ENCODE data around the gene OTOP3. TPM values are rescaled to one million over a fixed set of nuclear protein-coding genes. Genes with fewer than 3 reads are reported as not detected.

OTOP3 gene
- total RNA-seq, 1 donor, result not detected

DNA sequence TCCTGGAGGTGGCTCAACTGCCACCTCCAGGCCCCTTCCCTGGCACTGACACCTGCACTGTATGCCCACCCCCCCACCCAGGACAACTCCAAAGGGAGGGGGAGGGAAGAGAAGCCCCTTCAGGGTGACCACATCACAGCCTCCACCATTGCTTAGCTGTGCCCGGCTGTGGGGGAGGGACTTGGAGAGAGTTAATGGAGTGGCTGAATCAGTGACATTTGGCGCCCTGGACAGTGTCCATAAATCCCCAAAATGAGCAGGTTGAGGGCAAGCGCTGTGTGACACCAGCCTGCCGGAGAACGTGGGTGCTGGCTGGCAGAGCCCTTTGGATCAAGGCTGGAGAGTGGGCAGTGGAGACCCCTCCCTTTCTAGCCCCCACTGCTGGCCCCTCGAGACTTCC lies 13.5 kb upstream of the OTOP3 start:
- TF ChIP-seq CTCF (IDR thresholded peaks at IDR 0.05; ENCODE audit: insufficient read depth, low read depth, low read length), result no peak
- DNase-seq (ENCODE audit: low read depth), result no peak
- H3K4me3 ChIP-seq (ENCODE audit: low read depth, low read length), result no peak overlapping the region

GRCh38 chr17:74922694-74923537 lies 12.8 kb upstream of the OTOP3 start, which contains the start of gene USH1G:
TSS of gene USH1G (minus strand) at chr17:74923255. CDS start at chr17:74923073, 182 bp downstream.
- no peak for TF ChIP-seq CTCF (IDR thresholded peaks at IDR 0.05; ENCODE audit: insufficient read depth, low read depth, low read length)
- peak within 1 kb of the TSS; percentile 27 for H3K4me3 ChIP-seq (ENCODE audit: low read depth, low read length)
- DNase-seq (ENCODE audit: low read depth), result no peak

GRCh38 chr17:74923538-74924249 lies 12.0 kb upstream of the OTOP3 start:
- peak overlapping the region; percentile 27 for H3K4me3 ChIP-seq (ENCODE audit: low read depth, low read length)
- peak; percentile 30 for DNase-seq (ENCODE audit: low read depth)
- peak; percentile 55 for TF ChIP-seq CTCF (IDR thresholded peaks at IDR 0.05; ENCODE audit: insufficient read depth, low read depth, low read length)

DNA sequence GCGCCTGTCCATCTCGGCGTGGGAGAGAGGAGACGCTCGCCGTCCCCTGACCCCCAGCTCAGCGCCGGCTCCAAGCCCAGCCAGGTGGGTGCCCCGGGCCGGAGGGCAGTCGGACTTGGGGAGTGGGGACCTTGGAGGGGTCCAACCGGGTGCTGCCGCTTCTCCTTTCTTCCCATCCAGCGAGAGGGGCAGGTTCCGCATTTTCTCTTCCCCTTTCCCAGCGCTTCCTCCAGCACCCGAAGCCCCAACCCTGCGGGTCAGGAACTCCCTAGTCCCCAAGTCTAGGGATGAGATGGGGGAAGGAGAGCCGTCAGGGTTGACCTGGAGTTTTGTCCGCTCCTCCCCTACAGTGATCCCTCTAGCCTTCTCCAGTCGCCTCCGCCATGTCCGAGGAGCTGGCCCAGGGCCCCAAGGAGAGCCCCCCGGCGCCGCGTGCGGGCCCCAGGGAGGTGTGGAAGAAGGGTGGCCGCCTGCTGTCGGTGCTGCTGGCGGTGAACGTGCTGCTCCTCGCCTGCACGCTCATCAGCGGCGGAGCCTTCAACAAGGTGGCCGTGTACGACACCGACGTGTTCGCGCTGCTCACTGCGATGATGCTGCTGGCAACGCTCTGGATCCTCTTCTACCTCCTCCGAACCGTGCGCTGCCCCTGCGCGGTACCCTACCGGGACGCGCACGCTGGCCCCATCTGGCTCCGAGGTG lies 11.3 kb upstream of the OTOP3 start, which contains the start of gene OTOP2:
TSS of gene OTOP2 (plus strand) at position 24 of the 699 bp plus-strand sequence. CDS start at position 384, 360 bp downstream.
- H3K4me3 ChIP-seq (ENCODE audit: low read depth, low read length), result peak within 1 kb of the TSS; percentile 27
- DNase-seq (ENCODE audit: low read depth), result no peak
- no peak for TF ChIP-seq CTCF (IDR thresholded peaks at IDR 0.05; ENCODE audit: insufficient read depth, low read depth, low read length)

GRCh38 chr17:74925242-74925641 lies 10.5 kb upstream of the OTOP3 start:
- TF ChIP-seq CTCF (IDR thresholded peaks at IDR 0.05; ENCODE audit: insufficient read depth, low read depth, low read length), result no peak
- DNase-seq (ENCODE audit: low read depth), result no peak

GRCh38 chr17:74928786-74929185 lies 6.9 kb upstream of the OTOP3 start:
- no peak overlapping the region for H3K4me3 ChIP-seq (ENCODE audit: low read depth, low read length)
- DNase-seq (ENCODE audit: low read depth), result no peak
- TF ChIP-seq CTCF (IDR thresholded peaks at IDR 0.05; ENCODE audit: insufficient read depth, low read depth, low read length), result no peak

More at GRCh38 chr17:74925242-74925641, 10.5 kb upstream of the OTOP3 start:
- no peak overlapping the region for H3K4me3 ChIP-seq (ENCODE audit: low read depth, low read length)
